Liver (tissue), 3 donors: ENCODE measurements around the gene BTBD7.

Experiments used
- ATF3 ChIP-seq: IDR thresholded peaks from 2 replicates; pipeline ENCODE4 v1.6.1; 2016; ENCODE audit warnings: antibody characterized with exemption
- CTCF ChIP-seq: fragments of 150-350 bp; IDR thresholded peaks from 2 replicates; pipeline ENCODE4 v1.5.1; 2017; ENCODE audit warnings: improper control_type of control experiment, low read depth, low read length; ENCODE audit not compliant: missing input control
- EGR1 ChIP-seq, 2 donors: IDR thresholded peaks; 2 replicates each; pipeline ENCODE4 v1.6.1; 2016 to 2018; ENCODE audit warnings: antibody characterized with exemption in 2 of 2, low read depth in 2 of 2
- FOXA1 ChIP-seq: IDR thresholded peaks from 2 replicates; pipeline ENCODE4 v1.6.1; 2016; ENCODE audit warnings: antibody characterized with exemption
- GABPA ChIP-seq, 2 donors: IDR thresholded peaks in 1 of 2; conservative IDR thresholded peaks in 1 of 2; 2 replicates each; pipeline ENCODE4 v1.6.1; 2016; ENCODE audit warnings: antibody characterized with exemption in 2 of 2, mild to moderate bottlenecking in 1 of 2, moderate library complexity in 1 of 2
- MAX ChIP-seq: IDR thresholded peaks from 2 replicates; pipeline ENCODE4 v1.6.1; 2016; ENCODE audit warnings: antibody characterized with exemption
- RAD21 ChIP-seq, 2 donors: IDR thresholded peaks; 2 replicates each; pipeline ENCODE4 v1.6.1; 2016; ENCODE audit warnings: antibody characterized with exemption in 2 of 2, mild to moderate bottlenecking in 2 of 2
- REST ChIP-seq: IDR thresholded peaks from 2 replicates; pipeline ENCODE4 v1.6.1; 2016; ENCODE audit warnings: antibody characterized with exemption, mild to moderate bottlenecking
- SP1 ChIP-seq: IDR thresholded peaks from 2 replicates; pipeline ENCODE4 v1.6.1; 2018; ENCODE audit warnings: antibody characterized with exemption, mild to moderate bottlenecking
- TAF1 ChIP-seq: conservative IDR thresholded peaks from 2 replicates; pipeline ENCODE4 v1.6.1; 2016; ENCODE audit warnings: antibody characterized with exemption, mild to moderate bottlenecking
- ZBTB33 ChIP-seq: IDR thresholded peaks from 2 replicates; pipeline ENCODE4 v1.6.1; 2016; ENCODE audit warnings: antibody characterized with exemption
- donor health status: healthy.
- donor health status: healthy.

GRCh38 chr14:93274055-93274806 is 58.6 kb downstream of the BTBD7 start:
- TF ChIP-seq CTCF (no peak), TAF1 (no peak), MAX (no peak), ZBTB33 (no peak), EGR1 (IDR thresholded peaks at IDR 0.05; ENCODE audit: low read depth in 2 of 2) (no peak), REST (no peak), RAD21 (IDR thresholded peaks at IDR 0.05) (no peak), GABPA (IDR thresholded peaks at IDR 0.05 in 1 of 2, conservative IDR thresholded peaks at IDR 0.05 in 1 of 2) (no peak), ATF3 (no peak), SP1 (no peak), FOXA1 (no peak)
